ENCODE data around the gene EYS.

EYS gene

DNA sequence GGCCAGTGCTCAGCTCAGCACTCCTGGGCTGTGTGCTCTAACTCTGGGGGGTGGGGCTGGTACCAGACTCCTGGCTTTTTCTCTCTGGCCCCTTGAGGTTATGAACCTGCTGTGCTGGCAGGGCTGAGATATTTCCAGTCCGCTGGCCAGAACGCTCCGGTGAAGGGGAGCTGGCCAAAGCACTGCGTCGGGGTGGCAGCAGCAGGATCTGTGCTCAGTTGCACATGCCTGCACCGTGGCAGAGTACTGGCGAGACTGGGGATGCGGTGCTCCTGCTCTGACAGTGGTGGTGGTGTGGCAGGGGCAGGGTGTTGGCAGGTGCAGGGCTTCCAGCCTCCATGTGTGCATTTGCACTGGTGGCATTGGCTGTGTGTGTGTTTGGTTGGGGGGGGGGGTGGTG, 1697.0 kb downstream of the EYS start:
- Histone ChIP-seq H3K9me2 (replicated peaks; ENCODE audit: control insufficient read depth, low read length) (no peaks in the 10 kb centered on the region), H3K27me3 (ENCODE audit: control insufficient read depth, low read length) (no peaks in the 10 kb centered on the region), H3K36me3 (ENCODE audit: control insufficient read depth, low read length) (no peaks in the 10 kb centered on the region), H3F3A (ENCODE audit: control insufficient read depth, insufficient read depth) (no peaks in the 10 kb centered on the region), H3K79me2 (ENCODE audit: control insufficient read depth, low read length) (no peaks in the 10 kb centered on the region), H3K9me3 (ENCODE audit: control insufficient read depth, insufficient read depth, low read length) (no peaks in the 10 kb centered on the region), H3K4me3 (ENCODE audit: low read length) (no peak overlapping the region), H4K20me1 (ENCODE audit: control insufficient read depth, insufficient read depth, low read depth, low read length) (no peaks in the 10 kb centered on the region), H3K4me2 (ENCODE audit: low read length) (no peak overlapping the region), H3K4me1 (ENCODE audit: control insufficient read depth, low read length) (no peaks in the 10 kb centered on the region), H3K27ac (ENCODE audit: low read depth, low read length) (no peak overlapping the region)
- TF ChIP-seq, protein P1, sequence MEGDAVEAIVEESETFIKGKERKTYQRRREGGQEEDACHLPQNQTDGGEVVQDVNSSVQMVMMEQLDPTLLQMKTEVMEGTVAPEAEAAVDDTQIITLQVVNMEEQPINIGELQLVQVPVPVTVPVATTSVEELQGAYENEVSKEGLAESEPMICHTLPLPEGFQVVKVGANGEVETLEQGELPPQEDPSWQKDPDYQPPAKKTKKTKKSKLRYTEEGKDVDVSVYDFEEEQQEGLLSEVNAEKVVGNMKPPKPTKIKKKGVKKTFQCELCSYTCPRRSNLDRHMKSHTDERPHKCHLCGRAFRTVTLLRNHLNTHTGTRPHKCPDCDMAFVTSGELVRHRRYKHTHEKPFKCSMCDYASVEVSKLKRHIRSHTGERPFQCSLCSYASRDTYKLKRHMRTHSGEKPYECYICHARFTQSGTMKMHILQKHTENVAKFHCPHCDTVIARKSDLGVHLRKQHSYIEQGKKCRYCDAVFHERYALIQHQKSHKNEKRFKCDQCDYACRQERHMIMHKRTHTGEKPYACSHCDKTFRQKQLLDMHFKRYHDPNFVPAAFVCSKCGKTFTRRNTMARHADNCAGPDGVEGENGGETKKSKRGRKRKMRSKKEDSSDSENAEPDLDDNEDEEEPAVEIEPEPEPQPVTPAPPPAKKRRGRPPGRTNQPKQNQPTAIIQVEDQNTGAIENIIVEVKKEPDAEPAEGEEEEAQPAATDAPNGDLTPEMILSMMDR (IDR thresholded peaks at IDR 0.05; ENCODE audit: low read depth, low read length, poor library complexity, severe bottlenecking): no peak
- TF ChIP-seq EZH2phosphoT487 (IDR thresholded peaks at IDR 0.05; ENCODE audit: borderline replicate concordance, low read length): no peak

DNA sequence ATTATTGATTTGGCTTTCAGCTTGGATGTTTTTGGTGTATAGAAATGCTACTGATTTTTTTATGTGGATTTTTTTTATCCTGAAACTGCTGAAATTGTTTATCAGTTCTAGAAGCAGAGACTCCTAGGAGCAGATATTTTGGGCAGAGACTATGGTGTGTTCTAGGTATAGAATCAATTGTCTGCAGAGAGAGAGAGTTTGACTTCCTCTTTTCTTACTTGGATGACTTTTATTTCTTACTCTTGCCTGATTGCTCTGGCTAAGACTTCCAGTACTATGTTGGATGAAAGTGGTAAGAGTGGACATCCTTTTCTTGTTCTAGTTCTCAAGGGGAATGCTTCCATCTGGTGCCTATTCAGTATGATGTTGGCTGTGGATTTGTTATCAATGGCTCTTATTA, 1700.8 kb downstream of the EYS start:
- Histone ChIP-seq H3K4me2 (ENCODE audit: low read length) (no peak overlapping the region), H3K79me2 (ENCODE audit: control insufficient read depth, low read length) (no peaks in the 10 kb centered on the region), H3F3A (ENCODE audit: control insufficient read depth, insufficient read depth) (no peaks in the 10 kb centered on the region), H3K9me2 (replicated peaks; ENCODE audit: control insufficient read depth, low read length) (no peaks in the 10 kb centered on the region), H3K4me1 (ENCODE audit: control insufficient read depth, low read length) (no peaks in the 10 kb centered on the region), H3K9me3 (ENCODE audit: control insufficient read depth, insufficient read depth, low read length) (no peaks in the 10 kb centered on the region), H3K27me3 (ENCODE audit: control insufficient read depth, low read length) (no peaks in the 10 kb centered on the region), H4K20me1 (ENCODE audit: control insufficient read depth, insufficient read depth, low read depth, low read length) (no peaks in the 10 kb centered on the region), H3K27ac (ENCODE audit: low read depth, low read length) (no peak overlapping the region), H3K36me3 (ENCODE audit: control insufficient read depth, low read length) (no peaks in the 10 kb centered on the region), H3K4me3 (ENCODE audit: low read length) (no peak overlapping the region)
- TF ChIP-seq, protein P1 (IDR thresholded peaks at IDR 0.05; ENCODE audit: low read depth, low read length, poor library complexity, severe bottlenecking): no peak
- no peak for TF ChIP-seq EZH2phosphoT487 (IDR thresholded peaks at IDR 0.05; ENCODE audit: borderline replicate concordance, low read length)

DNA sequence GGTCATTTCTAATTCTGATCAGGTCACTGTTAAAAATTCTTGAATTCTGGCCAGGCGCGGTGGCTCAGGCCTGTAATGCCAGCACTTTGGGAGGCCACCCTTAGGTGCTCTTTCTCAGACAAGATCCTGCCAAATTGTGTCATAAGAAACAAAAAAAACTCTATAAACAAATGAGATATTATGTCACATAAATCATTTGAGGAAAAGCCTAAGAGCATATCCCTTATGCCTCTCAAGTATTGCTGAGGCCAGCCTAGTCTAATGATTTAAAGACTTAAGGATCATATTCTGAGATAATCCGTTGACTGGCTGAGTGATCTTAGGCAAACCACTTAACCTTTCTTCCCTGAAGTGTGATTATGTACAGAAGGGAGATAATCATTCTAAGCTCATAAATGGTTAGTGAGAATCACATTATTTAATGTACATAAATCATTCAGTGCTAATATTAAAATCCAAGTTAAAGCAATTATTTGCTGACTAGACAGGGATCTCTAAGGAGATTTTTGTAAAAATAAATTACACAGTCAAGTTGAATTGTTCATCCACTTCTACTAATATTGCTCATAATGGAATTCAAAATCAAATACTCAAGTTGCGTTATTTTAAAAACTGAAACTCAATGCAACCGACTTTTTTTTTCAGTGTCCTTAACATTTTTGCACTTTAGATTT, 1706.1 kb downstream of the EYS start:
- no peaks in the 10 kb centered on the region for H3K4me1 ChIP-seq (ENCODE audit: control insufficient read depth, low read length)

More for the DNA sequence above, 1706.1 kb downstream of the EYS start:
- no peak overlapping the region for H3K4me2 ChIP-seq (ENCODE audit: low read length)
- H3F3A ChIP-seq (ENCODE audit: control insufficient read depth, insufficient read depth): no peaks in the 10 kb centered on the region
- H3K4me3 ChIP-seq (ENCODE audit: low read length): no peak overlapping the region
- no peaks in the 10 kb centered on the region for H3K27me3 ChIP-seq (ENCODE audit: control insufficient read depth, low read length)
- no peaks in the 10 kb centered on the region for H3K9me3 ChIP-seq (ENCODE audit: control insufficient read depth, insufficient read depth, low read length)
- no peak for TF ChIP-seq EZH2phosphoT487 (IDR thresholded peaks at IDR 0.05; ENCODE audit: borderline replicate concordance, low read length)
- TF ChIP-seq, protein P1 (IDR thresholded peaks at IDR 0.05; ENCODE audit: low read depth, low read length, poor library complexity, severe bottlenecking): no peak
- no peaks in the 10 kb centered on the region for H3K9me2 ChIP-seq (replicated peaks; ENCODE audit: control insufficient read depth, low read length)
- H3K27ac ChIP-seq (ENCODE audit: low read depth, low read length): no peak overlapping the region
- no peaks in the 10 kb centered on the region for H3K79me2 ChIP-seq (ENCODE audit: control insufficient read depth, low read length)
- H4K20me1 ChIP-seq (ENCODE audit: control insufficient read depth, insufficient read depth, low read depth, low read length): no peaks in the 10 kb centered on the region
- no peaks in the 10 kb centered on the region for H3K36me3 ChIP-seq (ENCODE audit: control insufficient read depth, low read length)
